SK-N-SH treated with all-trans-retinoic acid at 6 μM for 48 hours (cell line): ENCODE data around the gene WDR44.

Experiments
- ATAC-seq: fragments of 200-7000 bp; cut with Tn5 transposase; 3 replicates; pipeline ENCODE4 v1.9.1; 2020; ENCODE audit warnings: mild to moderate bottlenecking, moderate library complexity
- BACH2 ChIP-seq: fragments of 250-450 bp; sonication (Bioruptor Pico); IDR thresholded peaks from 2 replicates; pipeline ENCODE4 v1.9.0; 2021; ENCODE audit warnings: mild to moderate bottlenecking, borderline replicate concordance
- CSDC2 ChIP-seq: fragments of 250-450 bp; sonication (Bioruptor Pico); IDR thresholded peaks from 2 replicates; pipeline ENCODE4 v1.5.0; 2020; ENCODE audit warnings: mild to moderate bottlenecking, moderate library complexity
- CSRNP3 ChIP-seq: fragments of 250-450 bp; sonication (Bioruptor Pico); IDR thresholded peaks from 2 replicates; pipeline ENCODE4 v1.5.1; 2021; ENCODE audit warnings: mild to moderate bottlenecking, moderate library complexity
- ESRRG ChIP-seq: fragments of 250-450 bp; sonication (Bioruptor Pico); IDR thresholded peaks from 2 replicates; pipeline ENCODE4 v1.6.1; 2021; ENCODE audit warnings: mild to moderate bottlenecking
- GLIS3 ChIP-seq: fragments of 250-450 bp; sonication (Bioruptor Pico); IDR thresholded peaks from 2 replicates; pipeline ENCODE4 v1.5.0; 2020; ENCODE audit warnings: mild to moderate bottlenecking, moderate library complexity
- ISL1 ChIP-seq: fragments of 250-450 bp; sonication (Bioruptor Pico); IDR thresholded peaks from 2 replicates; pipeline ENCODE4 v2.1.2; 2022; ENCODE audit warnings: mild to moderate bottlenecking, moderate library complexity
- OSR1 ChIP-seq: fragments of 250-450 bp; sonication (Bioruptor Pico); IDR thresholded peaks from 2 replicates; pipeline ENCODE4 v1.8.0; 2022; ENCODE audit warnings: moderate library complexity, mild to moderate bottlenecking, inconsistent platforms
- PPARA ChIP-seq: fragments of 250-450 bp; sonication (Bioruptor Pico); IDR thresholded peaks from 2 replicates; pipeline ENCODE4 v1.5.0; 2020; ENCODE audit warnings: mild to moderate bottlenecking, borderline replicate concordance
- RARB ChIP-seq: fragments of 250-450 bp; sonication (Bioruptor Pico); IDR thresholded peaks from 2 replicates; pipeline ENCODE4 v1.8.0; 2021; ENCODE audit warnings: mild to moderate bottlenecking, moderate library complexity
- SNAI2 ChIP-seq: fragments of 250-450 bp; sonication (Bioruptor Pico); IDR thresholded peaks from 2 replicates; pipeline ENCODE4 v1.5.0; 2020; ENCODE audit warnings: mild to moderate bottlenecking, moderate library complexity
- TCF4 ChIP-seq: fragments of 250-450 bp; sonication (Bioruptor Pico); IDR thresholded peaks from 2 replicates; pipeline ENCODE4 v1.8.0; 2021; ENCODE audit warnings: mild to moderate bottlenecking, moderate library complexity, borderline replicate concordance
- TSHZ2 ChIP-seq: fragments of 250-450 bp; sonication (Bioruptor Pico); IDR thresholded peaks from 2 replicates; pipeline ENCODE4 v1.5.0; 2020; ENCODE audit warnings: mild to moderate bottlenecking, moderate library complexity
- ZC3H10 ChIP-seq: fragments of 250-450 bp; sonication (Bioruptor Pico); IDR thresholded peaks from 2 replicates; pipeline ENCODE4 v1.5.1; 2021; ENCODE audit warnings: mild to moderate bottlenecking, moderate library complexity
- ZFP3 ChIP-seq: fragments of 250-450 bp; sonication (Bioruptor Pico); IDR thresholded peaks from 2 replicates; pipeline ENCODE4 v1.5.0; 2020; ENCODE audit warnings: mild to moderate bottlenecking, moderate library complexity
- ZFP30 ChIP-seq: fragments of 450-650 bp; formaldehyde crosslinking; IDR thresholded peaks from 2 replicates; pipeline ENCODE4 v1.5.0; 2022; ENCODE audit warnings: mild to moderate bottlenecking, moderate library complexity
- ZNF565 ChIP-seq: fragments of 450-650 bp; formaldehyde crosslinking; conservative IDR thresholded peaks from 2 replicates; pipeline ENCODE4 v1.5.0; 2020; ENCODE audit warnings: low read depth, mild to moderate bottlenecking, moderate library complexity
- ZNF70 ChIP-seq: fragments of 450-650 bp; formaldehyde crosslinking; IDR thresholded peaks from 2 replicates; pipeline ENCODE4 v1.5.0; 2020; ENCODE audit warnings: mild to moderate bottlenecking, moderate library complexity
- ZNF8 ChIP-seq: fragments of 450-650 bp; formaldehyde crosslinking; IDR thresholded peaks from 2 replicates; pipeline ENCODE4 v1.5.0; 2020; ENCODE audit warnings: mild to moderate bottlenecking, moderate library complexity
- TF ChIP-seq, protein P1 (sequence below): fragments of 250-450 bp; sonication (Bioruptor Pico); IDR thresholded peaks from 2 replicates; pipeline ENCODE4 v1.8.0; 2020; ENCODE audit warnings: mild to moderate bottlenecking, moderate library complexity, borderline replicate concordance
- TF ChIP-seq, protein P2 (sequence below): fragments of 250-450 bp; sonication (Bioruptor Pico); IDR thresholded peaks from 2 replicates; pipeline ENCODE4 v1.8.0; 2021; ENCODE audit warnings: low read depth, mild to moderate bottlenecking, moderate library complexity, borderline replicate concordance

The WDR44 gene

GRCh38 chrX:118423558-118423957 is 77.7 kb downstream of the WDR44 start:
- ATAC-seq: no peak

GRCh38 chrX:118432799-118433198 is 86.9 kb downstream of the WDR44 start:
- no peak for ATAC-seq
- TF ChIP-seq BACH2 (CRISPR knock-in tag): no peak
- TF ChIP-seq, protein P1, sequence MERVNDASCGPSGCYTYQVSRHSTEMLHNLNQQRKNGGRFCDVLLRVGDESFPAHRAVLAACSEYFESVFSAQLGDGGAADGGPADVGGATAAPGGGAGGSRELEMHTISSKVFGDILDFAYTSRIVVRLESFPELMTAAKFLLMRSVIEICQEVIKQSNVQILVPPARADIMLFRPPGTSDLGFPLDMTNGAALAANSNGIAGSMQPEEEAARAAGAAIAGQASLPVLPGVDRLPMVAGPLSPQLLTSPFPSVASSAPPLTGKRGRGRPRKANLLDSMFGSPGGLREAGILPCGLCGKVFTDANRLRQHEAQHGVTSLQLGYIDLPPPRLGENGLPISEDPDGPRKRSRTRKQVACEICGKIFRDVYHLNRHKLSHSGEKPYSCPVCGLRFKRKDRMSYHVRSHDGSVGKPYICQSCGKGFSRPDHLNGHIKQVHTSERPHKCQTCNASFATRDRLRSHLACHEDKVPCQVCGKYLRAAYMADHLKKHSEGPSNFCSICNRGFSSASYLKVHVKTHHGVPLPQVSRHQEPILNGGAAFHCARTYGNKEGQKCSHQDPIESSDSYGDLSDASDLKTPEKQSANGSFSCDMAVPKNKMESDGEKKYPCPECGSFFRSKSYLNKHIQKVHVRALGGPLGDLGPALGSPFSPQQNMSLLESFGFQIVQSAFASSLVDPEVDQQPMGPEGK (CRISPR knock-in tag): no peak
- TF ChIP-seq, all 23 proteins: peak for 0

More at GRCh38 chrX:118423558-118423957, 77.7 kb downstream of the WDR44 start:
- no peak for TF ChIP-seq TCF4 (CRISPR knock-in tag)
- TF ChIP-seq ISL1 (CRISPR knock-in tag): no peak
- no peak for TF ChIP-seq ZNF565 (CRISPR knock-in tag)
- no peak for TF ChIP-seq GLIS3 (CRISPR knock-in tag)
- no peak for TF ChIP-seq OSR1
- TF ChIP-seq ESRRG: no peak
- TF ChIP-seq PPARA (CRISPR knock-in tag): no peak
- TF ChIP-seq SNAI2 (CRISPR knock-in tag): no peak

DNA sequence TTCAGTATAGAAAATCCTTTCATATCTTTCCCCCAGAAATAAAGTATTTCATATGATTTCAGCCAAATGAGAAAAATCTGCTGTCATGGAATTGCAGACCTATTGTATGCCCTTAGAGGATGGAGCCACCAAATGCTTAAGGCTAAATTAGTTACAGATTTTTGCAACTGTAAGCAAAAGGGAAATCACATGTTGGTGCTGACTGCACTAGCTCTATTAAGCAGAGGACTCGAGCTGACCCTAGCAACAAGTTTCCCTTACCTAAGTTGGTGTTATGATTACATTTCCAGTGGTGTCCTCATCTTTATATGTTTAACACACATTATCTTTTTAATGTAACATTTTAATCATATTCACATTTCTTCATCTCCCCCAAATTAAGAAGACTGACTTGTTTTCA is 91.4 kb downstream of the WDR44 start:
- no peak for ATAC-seq
- TF ChIP-seq ZNF8 (no peak), ZNF70 (CRISPR knock-in tag) (no peak), CSRNP3 (no peak), TCF4 (CRISPR knock-in tag) (no peak), PPARA (CRISPR knock-in tag) (no peak), BACH2 (CRISPR knock-in tag) (no peak), GLIS3 (CRISPR knock-in tag) (no peak), CSDC2 (CRISPR knock-in tag) (no peak), RARB (CRISPR knock-in tag) (no peak), ESRRG (no peak)

DNA sequence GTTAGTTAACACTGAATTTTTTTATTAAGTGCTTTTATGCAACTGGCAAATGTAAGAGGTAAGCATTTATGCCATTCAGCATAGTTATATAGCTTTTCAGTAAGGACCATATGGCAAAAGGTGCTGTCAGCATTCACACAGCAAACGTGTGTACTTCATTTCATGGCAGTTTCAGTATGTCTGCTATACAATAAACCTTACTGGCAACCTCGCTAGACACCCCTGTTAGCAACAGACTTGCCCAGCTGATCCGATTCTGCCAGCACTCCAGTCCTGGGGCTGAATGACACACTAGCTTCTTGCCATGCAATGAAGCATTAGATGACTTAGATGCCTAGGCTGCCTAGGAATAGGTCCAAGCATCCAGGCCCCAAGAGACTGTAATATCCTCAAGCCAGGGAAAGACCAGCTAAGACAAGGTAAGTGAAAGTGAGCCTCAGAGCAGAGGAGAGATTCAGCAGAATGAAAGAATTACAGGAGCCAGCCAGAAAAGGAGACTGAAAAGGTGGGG is 102.4 kb downstream of the WDR44 start:
- TF ChIP-seq ZFP3 (CRISPR knock-in tag) (no peak), ZC3H10 (CRISPR knock-in tag) (no peak), PPARA (CRISPR knock-in tag) (no peak), OSR1 (no peak), GLIS3 (CRISPR knock-in tag) (no peak), TSHZ2 (CRISPR knock-in tag) (no peak), ZFP30 (no peak), CSRNP3 (no peak), ZNF565 (CRISPR knock-in tag) (no peak), ISL1 (CRISPR knock-in tag) (no peak)
- TF ChIP-seq, protein P2, sequence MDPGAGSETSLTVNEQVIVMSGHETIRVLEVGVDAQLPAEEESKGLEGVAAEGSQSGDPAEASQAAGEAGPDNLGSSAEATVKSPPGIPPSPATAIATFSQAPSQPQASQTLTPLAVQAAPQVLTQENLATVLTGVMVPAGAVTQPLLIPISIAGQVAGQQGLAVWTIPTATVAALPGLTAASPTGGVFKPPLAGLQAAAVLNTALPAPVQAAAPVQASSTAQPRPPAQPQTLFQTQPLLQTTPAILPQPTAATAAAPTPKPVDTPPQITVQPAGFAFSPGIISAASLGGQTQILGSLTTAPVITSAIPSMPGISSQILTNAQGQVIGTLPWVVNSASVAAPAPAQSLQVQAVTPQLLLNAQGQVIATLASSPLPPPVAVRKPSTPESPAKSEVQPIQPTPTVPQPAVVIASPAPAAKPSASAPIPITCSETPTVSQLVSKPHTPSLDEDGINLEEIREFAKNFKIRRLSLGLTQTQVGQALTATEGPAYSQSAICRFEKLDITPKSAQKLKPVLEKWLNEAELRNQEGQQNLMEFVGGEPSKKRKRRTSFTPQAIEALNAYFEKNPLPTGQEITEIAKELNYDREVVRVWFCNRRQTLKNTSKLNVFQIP (CRISPR knock-in tag): no peak
- no peak; the same call in 1 of the 3 replicates for ATAC-seq
